A549 (cell line): ENCODE data around the gene XRCC1. TPM values are rescaled to one million over a fixed set of nuclear protein-coding genes. Genes with fewer than 3 reads are reported as not detected.

ENCODE experiments used
- ATAC-seq, 2 experiments: fragments of 200-7000 bp in 1 of 2; fragments of >200 bp in 1 of 2; cut with Nextera tagmentation in 1 of 2; cut with Tn5 transposase in 1 of 2; 3 replicates each; pipeline versions ENCODE4 v1.8.0 to v1.9.1; 2018 to 2020; ENCODE audit warnings: mild to moderate bottlenecking in 1 of 2, moderate library complexity in 1 of 2
- CTCF ChIA-PET: fragments of 300-600 bp; sonication (Branson Sonifier 250); formaldehyde crosslinking; extraction: SDS; loops from one replicate; lab custom pipeline; 2021; ENCODE audit warnings: antibody characterized with exemption, inconsistent platforms; lab: Yijun Ruan, JAX
- POLR2A ChIA-PET: fragments of 350-600 bp; formaldehyde crosslinking; extraction: SDS; loops from one replicate; lab custom pipeline; 2021; ENCODE audit warnings: antibody characterized with exemption, inconsistent platforms; lab: Yijun Ruan, JAX
- DNase-seq, 2 experiments: peaks; one replicate each; pipeline versions ENCODE4 v3.0.0 to v3.0.0-alpha.2; 2011 to 2016; ENCODE audit warnings: low read depth in 1 of 2, low spot score in 1 of 2
- FAIRE-seq: peaks from 2 replicates; lab custom pipeline; 2011; peaks lifted over from hg19 to GRCh38; lab: Jason Lieb, UNC
- H3K27ac ChIP-seq, 2 experiments: fragments of >200 bp; sonication (Bioruptor Twin); formaldehyde crosslinking; 3 replicates each; pipeline ENCODE4 v1.5.1; 2016 to 2017
- H3K4me1 ChIP-seq: fragments of >200 bp; sonication (Bioruptor Twin); formaldehyde crosslinking; 3 replicates; pipeline ENCODE4 v1.6.1; 2016
- H3K4me2 ChIP-seq: fragments of >200 bp; sonication (Bioruptor Twin); formaldehyde crosslinking; 3 replicates; pipeline ENCODE4 v1.6.1; 2016
- H3K4me3 ChIP-seq: fragments of >200 bp; sonication (Bioruptor Twin); formaldehyde crosslinking; 3 replicates; pipeline ENCODE4 v1.5.1; 2016
- H3K9me3 ChIP-seq: fragments of >200 bp; sonication (Bioruptor Twin); formaldehyde crosslinking; 3 replicates; pipeline ENCODE4 v1.6.1; 2016
- BHLHE40 ChIP-seq: IDR thresholded peaks from 2 replicates; pipeline ENCODE4 v1.6.1; 2012; ENCODE audit warnings: low read depth, low read length, inconsistent platforms
- CHD2 ChIP-seq: fragments of 150-350 bp; IDR thresholded peaks from 2 replicates; pipeline ENCODE4 v1.6.1; 2014; ENCODE audit warnings: low read length; ENCODE audit not compliant: partially characterized antibody
- EHF ChIP-seq: fragments of 250-450 bp; sonication (Bioruptor Pico); IDR thresholded peaks from 2 replicates; pipeline ENCODE4 v1.5.0; 2020; ENCODE audit warnings: mild to moderate bottlenecking
- JUNB ChIP-seq: fragments of >200 bp; sonication (Bioruptor Twin); formaldehyde crosslinking; IDR thresholded peaks from 2 replicates; pipeline ENCODE4 v1.6.1; 2016
- TFCP2L1 ChIP-seq: fragments of 250-450 bp; sonication (Bioruptor Pico); IDR thresholded peaks from 2 replicates; pipeline ENCODE4 v1.5.0; 2021; ENCODE audit warnings: mild to moderate bottlenecking
- TP53 ChIP-seq: fragments of 250-450 bp; sonication (Bioruptor Pico); IDR thresholded peaks from 2 replicates; pipeline ENCODE4 v1.5.0; 2021; ENCODE audit warnings: mild to moderate bottlenecking, moderate library complexity
- ZC3H11A ChIP-seq: fragments of 450-650 bp; IDR thresholded peaks from 2 replicates; pipeline ENCODE4 v1.6.1; 2014; ENCODE audit warnings: antibody characterized with exemption, mild to moderate bottlenecking
- WGBS: methylation state at CpG from one replicate; pipeline ENCODE4 v1.1.6; 2017; ENCODE audit errors: missing lambda C conversion rate; 5-methylcytosine and 5-hydroxymethylcytosine counted together
- polyA plus RNA-seq, 4 experiments: library from polyadenylated mRNA; depleted of rRNA in 3 of 4; stranded (reverse); fragments of >200 nt; fragmentation: RNase III in 1 of 4; extraction: RNeasy Plus Mini Kit Qiagen cat#74134 plus additional on column Dnase treatment in 1 of 4; gene quantifications; 2 replicates in 3 of 4; 3 replicates in 1 of 4; pipeline ENCODE4 v1.2.3, GENCODE V29; 2011 to 2017
- TF ChIP-seq, protein P1 (sequence below): IDR thresholded peaks from 2 replicates; pipeline ENCODE4 v1.6.1; 2012; ENCODE audit warnings: low read depth, borderline replicate concordance
- TF ChIP-seq, protein P2 (sequence below): fragments of 200-600 bp; sonication (generic); IDR thresholded peaks from 2 replicates; pipeline ENCODE4 v1.6.1; 2016; ENCODE audit warnings: antibody characterized with exemption, mild to moderate bottlenecking, moderate library complexity

XRCC1 gene
- polyA plus RNA-seq, 2 of the 4 experiments (the other 2 are of a cell fraction) = 32.0 to 55.1 TPM

DNA sequence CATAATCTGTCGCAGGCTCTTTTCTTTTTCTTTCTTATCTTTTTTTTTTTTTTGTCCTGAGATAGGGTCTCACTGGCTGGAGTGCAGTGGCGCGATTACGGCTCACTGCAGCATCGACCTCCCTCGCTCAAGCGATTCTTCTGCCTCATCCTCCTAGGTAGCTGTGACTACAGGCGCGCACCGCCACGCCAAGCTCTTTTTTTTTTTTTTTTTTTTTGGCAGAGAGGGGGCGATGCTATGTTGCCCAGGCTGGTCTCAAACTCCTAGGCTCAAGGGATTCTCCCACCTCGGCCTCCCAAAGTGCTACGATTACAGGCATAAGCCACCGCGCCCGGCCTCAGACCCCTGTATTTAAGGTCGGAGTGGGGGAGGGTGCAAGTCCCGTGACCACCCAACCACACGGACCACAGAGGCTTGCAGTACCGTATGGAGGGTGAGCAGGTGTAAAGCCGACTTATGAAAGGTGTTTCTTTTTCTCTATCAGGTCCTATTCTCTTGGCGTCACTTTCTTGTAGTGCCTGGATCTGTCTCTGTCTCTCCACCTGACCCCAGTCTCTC, 72.8 kb downstream of the XRCC1 start:
- Histone ChIP-seq H3K4me2 (peak overlapping the region; percentile 84; the same call in 2 of the 3 replicates), H3K4me1 (peaks cover 9% of the 10 kb centered on the region; the same call in 2 of the 3 replicates), H3K27ac (no peak overlapping the region), H3K4me3 (no peak overlapping the region), H3K9me3 (no peaks in the 10 kb centered on the region)
- 92% methylated on average over 23 of the region's 23 CpGs for WGBS
- ATAC-seq (no peak), DNase-seq (no peak), FAIRE-seq (no peak)
- ChIA-PET POLR2A (interaction anchor here (0.6 kb wide), 3 partner anchors 28 to 92 kb away, joined by 3 to 5 read pairs (median 5); no protein-coding TSS in a partner anchor), CTCF (interaction anchor here (0.6 to 2.5 kb wide), 5 partner anchors 9 to 196 kb away, joined by 3 to 13 read pairs (median 5); no protein-coding TSS in a partner anchor)
- no peak for TF ChIP-seq JUNB
- TF ChIP-seq, protein P1, sequence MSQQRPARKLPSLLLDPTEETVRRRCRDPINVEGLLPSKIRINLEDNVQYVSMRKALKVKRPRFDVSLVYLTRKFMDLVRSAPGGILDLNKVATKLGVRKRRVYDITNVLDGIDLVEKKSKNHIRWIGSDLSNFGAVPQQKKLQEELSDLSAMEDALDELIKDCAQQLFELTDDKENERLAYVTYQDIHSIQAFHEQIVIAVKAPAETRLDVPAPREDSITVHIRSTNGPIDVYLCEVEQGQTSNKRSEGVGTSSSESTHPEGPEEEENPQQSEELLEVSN = no peak
- no peak for TF ChIP-seq TP53 (CRISPR knock-in tag)
- TF ChIP-seq, protein P2, sequence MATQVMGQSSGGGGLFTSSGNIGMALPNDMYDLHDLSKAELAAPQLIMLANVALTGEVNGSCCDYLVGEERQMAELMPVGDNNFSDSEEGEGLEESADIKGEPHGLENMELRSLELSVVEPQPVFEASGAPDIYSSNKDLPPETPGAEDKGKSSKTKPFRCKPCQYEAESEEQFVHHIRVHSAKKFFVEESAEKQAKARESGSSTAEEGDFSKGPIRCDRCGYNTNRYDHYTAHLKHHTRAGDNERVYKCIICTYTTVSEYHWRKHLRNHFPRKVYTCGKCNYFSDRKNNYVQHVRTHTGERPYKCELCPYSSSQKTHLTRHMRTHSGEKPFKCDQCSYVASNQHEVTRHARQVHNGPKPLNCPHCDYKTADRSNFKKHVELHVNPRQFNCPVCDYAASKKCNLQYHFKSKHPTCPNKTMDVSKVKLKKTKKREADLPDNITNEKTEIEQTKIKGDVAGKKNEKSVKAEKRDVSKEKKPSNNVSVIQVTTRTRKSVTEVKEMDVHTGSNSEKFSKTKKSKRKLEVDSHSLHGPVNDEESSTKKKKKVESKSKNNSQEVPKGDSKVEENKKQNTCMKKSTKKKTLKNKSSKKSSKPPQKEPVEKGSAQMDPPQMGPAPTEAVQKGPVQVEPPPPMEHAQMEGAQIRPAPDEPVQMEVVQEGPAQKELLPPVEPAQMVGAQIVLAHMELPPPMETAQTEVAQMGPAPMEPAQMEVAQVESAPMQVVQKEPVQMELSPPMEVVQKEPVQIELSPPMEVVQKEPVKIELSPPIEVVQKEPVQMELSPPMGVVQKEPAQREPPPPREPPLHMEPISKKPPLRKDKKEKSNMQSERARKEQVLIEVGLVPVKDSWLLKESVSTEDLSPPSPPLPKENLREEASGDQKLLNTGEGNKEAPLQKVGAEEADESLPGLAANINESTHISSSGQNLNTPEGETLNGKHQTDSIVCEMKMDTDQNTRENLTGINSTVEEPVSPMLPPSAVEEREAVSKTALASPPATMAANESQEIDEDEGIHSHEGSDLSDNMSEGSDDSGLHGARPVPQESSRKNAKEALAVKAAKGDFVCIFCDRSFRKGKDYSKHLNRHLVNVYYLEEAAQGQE = no peak
- TF ChIP-seq ZC3H11A = no peak

DNA sequence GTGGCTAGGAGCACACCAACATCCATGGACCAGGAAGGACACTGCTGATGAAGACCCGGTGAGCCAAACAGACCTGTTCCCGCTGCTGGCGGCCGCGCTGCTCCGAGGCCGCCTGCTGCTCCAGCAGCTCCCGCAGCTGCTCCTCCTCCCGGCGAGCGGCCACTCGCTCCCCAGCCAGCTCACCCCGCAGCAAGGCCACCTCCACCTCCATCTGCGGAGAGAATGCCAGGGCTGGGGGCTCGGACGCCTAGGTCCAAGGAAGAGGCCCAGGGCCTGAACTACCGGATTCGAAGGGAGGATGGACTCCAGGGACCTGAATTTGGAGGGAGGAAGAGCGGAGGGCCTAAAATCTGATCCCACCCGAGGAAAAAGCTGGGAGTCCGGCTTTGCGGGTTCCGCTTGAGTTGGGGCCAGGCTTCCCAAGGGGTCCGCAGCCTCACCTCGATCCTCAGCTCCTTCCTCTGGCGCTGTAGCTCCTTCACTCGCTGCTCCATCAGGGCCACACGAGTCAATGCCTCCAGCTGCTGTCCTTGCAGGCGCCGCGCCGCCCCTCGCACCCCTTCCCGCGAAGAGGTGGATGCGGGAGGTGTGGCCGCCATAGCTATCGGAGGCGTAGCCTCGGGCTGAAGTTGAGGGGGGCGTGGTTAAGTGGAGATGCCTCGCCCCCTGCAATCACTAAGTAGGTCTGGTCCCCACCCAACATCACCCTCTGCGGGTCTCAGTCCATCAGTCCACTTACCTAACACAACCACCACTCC, 73.5 kb downstream of the XRCC1 start:
- DNase-seq = no peak
- Histone ChIP-seq H3K4me3 (no peak overlapping the region), H3K4me2 (no peak overlapping the region), H3K27ac (no peak overlapping the region), H3K9me3 (no peaks in the 10 kb centered on the region), H3K4me1 (peaks cover 9% of the 10 kb centered on the region; the same call in 2 of the 3 replicates)
- no peak for FAIRE-seq
- POLR2A ChIA-PET = interaction anchor here (0.6 kb wide), 3 partner anchors 27 to 93 kb away, joined by 3 to 5 read pairs (median 5); no protein-coding TSS in a partner anchor
- no peak for TF ChIP-seq CHD2
- CTCF ChIA-PET = interaction anchor here (0.6 to 2.5 kb wide), 7 partner anchors 8 to 195 kb away, joined by 3 to 13 read pairs (median 5); no protein-coding TSS in a partner anchor
- 93% methylated on average over 43 of the region's 43 CpGs for WGBS
- ATAC-seq = no peak

DNA sequence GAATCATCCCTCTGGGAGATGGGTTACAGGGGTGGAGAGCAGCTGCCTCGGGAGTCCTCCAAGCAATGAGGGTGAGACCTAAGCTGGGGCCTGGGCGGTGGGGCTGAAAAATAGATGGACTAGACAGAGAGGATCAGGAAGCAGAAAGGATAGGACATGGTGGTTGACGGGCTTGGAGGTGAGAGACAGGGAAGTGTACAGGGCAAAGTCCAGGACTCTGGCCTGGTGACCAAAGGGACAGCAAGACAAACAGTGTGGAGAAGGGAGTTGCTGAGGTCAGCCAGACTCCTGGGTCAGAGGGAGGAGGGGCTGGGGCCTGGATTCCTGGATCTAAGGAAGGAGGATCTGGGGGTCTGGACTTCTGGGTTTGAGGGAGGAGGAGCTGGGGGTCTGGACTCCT, 76.3 kb downstream of the XRCC1 start:
- Histone ChIP-seq H3K4me3 (no peak overlapping the region), H3K9me3 (no peaks in the 10 kb centered on the region), H3K4me2 (no peak overlapping the region), H3K4me1 (peaks cover 4% of the 10 kb centered on the region; the same call in 1 of the 3 replicates), H3K27ac (no peak overlapping the region)
- ATAC-seq = no peak
- no peak for DNase-seq
- ChIA-PET CTCF (interaction anchor here (0.8 to 12.1 kb wide), 5 partner anchors 11 to 96 kb away, joined by 3 to 89 read pairs (median 7); no protein-coding TSS in a partner anchor), POLR2A (no interaction called here)
- 75% methylated on average over 3 of the region's 3 CpGs for WGBS
- no peak for TF ChIP-seq EHF (CRISPR knock-in tag)
- TF ChIP-seq JUNB = no peak
- TF ChIP-seq ZC3H11A = no peak
- TF ChIP-seq BHLHE40 = no peak
- TF ChIP-seq, protein P1 = no peak
- TF ChIP-seq TFCP2L1 = no peak
- TF ChIP-seq CHD2 = no peak
- FAIRE-seq = no peak
